ENCODE measurements around the gene ZNF652. TPM values are rescaled to one million over a fixed set of nuclear protein-coding genes. Genes with fewer than 3 reads are reported as not detected.

The ZNF652 gene
- total RNA-seq, result 41.0 TPM

GRCh38 chr17:49361902-49362722 lies at the start of gene ZNF652:
Gene ZNF652 (minus strand): TSS chr17:49362250. CDS start chr17:49317725, 44,525 bp downstream.

Small RNA genes within 50 kb of the gene (small RNA-seq; reads per million reads assigned to genes)
- not detected for gene MIR6129 (ENCODE audit: low replicate concordance)

Other genes starting within 250 kb of the ZNF652 start
- not detected for gene B4GALNT2, start 229.5 kb downstream of the ZNF652 start, total RNA-seq
- gene GNGT2, start 151.7 kb downstream of the ZNF652 start, total RNA-seq, result not detected
- gene ABI3, start 151.5 kb downstream of the ZNF652 start, total RNA-seq, result not detected
- 0.94 TPM for gene PHOSPHO1, start 131.5 kb downstream of the ZNF652 start, total RNA-seq
- gene PHB1, start 52.6 kb upstream of the ZNF652 start, total RNA-seq, result 39.8 TPM
- 1.6 TPM for gene NGFR, start 133.0 kb upstream of the ZNF652 start, total RNA-seq
- 22.2 TPM for gene NXPH3, start 213.6 kb upstream of the ZNF652 start, total RNA-seq